Measurements from ENCODE around the gene BACH2.

GRCh38 chr6:89924231-89924630 is 372.4 kb downstream of the BACH2 start:
- TF ChIP-seq RAD21 (IDR thresholded peaks at IDR 0.05; ENCODE audit: low read depth) (no peak), SIN3A (IDR thresholded peaks at IDR 0.05; ENCODE audit: low read depth) (no peak), YY1 (IDR thresholded peaks at IDR 0.05; ENCODE audit: extremely low read depth, insufficient replicate concordance, low read depth, low read length) (no peak), TCF7L2 (IDR thresholded peaks at IDR 0.05; ENCODE audit: borderline replicate concordance, extremely low read depth, insufficient read depth, insufficient read length) (no peak), POLR2A (IDR thresholded peaks at IDR 0.05; ENCODE audit: borderline replicate concordance, extremely low read depth, insufficient read depth, insufficient read length) (no peak), POLR2AphosphoS5 (IDR thresholded peaks at IDR 0.05; ENCODE audit: low read depth, low read length) (no peak), ZFX (IDR thresholded peaks at IDR 0.05) (no peak), CEBPB (IDR thresholded peaks at IDR 0.05; ENCODE audit: low read depth) (no peak), CBX3 (IDR thresholded peaks at IDR 0.05; ENCODE audit: low read depth) (no peak)
- TF ChIP-seq, protein P1, sequence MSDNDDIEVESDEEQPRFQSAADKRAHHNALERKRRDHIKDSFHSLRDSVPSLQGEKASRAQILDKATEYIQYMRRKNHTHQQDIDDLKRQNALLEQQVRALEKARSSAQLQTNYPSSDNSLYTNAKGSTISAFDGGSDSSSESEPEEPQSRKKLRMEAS (IDR thresholded peaks at IDR 0.05): no peak
- TF ChIP-seq, protein P2, sequence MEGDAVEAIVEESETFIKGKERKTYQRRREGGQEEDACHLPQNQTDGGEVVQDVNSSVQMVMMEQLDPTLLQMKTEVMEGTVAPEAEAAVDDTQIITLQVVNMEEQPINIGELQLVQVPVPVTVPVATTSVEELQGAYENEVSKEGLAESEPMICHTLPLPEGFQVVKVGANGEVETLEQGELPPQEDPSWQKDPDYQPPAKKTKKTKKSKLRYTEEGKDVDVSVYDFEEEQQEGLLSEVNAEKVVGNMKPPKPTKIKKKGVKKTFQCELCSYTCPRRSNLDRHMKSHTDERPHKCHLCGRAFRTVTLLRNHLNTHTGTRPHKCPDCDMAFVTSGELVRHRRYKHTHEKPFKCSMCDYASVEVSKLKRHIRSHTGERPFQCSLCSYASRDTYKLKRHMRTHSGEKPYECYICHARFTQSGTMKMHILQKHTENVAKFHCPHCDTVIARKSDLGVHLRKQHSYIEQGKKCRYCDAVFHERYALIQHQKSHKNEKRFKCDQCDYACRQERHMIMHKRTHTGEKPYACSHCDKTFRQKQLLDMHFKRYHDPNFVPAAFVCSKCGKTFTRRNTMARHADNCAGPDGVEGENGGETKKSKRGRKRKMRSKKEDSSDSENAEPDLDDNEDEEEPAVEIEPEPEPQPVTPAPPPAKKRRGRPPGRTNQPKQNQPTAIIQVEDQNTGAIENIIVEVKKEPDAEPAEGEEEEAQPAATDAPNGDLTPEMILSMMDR (IDR thresholded peaks at IDR 0.05 in 2 of 3, conservative IDR thresholded peaks at IDR 0.05 in 1 of 3; ENCODE audit: borderline replicate concordance in 1 of 3, insufficient read depth in 1 of 3, low read depth in 2 of 3, low read length in 2 of 3): no peak
- TF ChIP-seq, protein P3, sequence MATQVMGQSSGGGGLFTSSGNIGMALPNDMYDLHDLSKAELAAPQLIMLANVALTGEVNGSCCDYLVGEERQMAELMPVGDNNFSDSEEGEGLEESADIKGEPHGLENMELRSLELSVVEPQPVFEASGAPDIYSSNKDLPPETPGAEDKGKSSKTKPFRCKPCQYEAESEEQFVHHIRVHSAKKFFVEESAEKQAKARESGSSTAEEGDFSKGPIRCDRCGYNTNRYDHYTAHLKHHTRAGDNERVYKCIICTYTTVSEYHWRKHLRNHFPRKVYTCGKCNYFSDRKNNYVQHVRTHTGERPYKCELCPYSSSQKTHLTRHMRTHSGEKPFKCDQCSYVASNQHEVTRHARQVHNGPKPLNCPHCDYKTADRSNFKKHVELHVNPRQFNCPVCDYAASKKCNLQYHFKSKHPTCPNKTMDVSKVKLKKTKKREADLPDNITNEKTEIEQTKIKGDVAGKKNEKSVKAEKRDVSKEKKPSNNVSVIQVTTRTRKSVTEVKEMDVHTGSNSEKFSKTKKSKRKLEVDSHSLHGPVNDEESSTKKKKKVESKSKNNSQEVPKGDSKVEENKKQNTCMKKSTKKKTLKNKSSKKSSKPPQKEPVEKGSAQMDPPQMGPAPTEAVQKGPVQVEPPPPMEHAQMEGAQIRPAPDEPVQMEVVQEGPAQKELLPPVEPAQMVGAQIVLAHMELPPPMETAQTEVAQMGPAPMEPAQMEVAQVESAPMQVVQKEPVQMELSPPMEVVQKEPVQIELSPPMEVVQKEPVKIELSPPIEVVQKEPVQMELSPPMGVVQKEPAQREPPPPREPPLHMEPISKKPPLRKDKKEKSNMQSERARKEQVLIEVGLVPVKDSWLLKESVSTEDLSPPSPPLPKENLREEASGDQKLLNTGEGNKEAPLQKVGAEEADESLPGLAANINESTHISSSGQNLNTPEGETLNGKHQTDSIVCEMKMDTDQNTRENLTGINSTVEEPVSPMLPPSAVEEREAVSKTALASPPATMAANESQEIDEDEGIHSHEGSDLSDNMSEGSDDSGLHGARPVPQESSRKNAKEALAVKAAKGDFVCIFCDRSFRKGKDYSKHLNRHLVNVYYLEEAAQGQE (IDR thresholded peaks at IDR 0.05; ENCODE audit: low read depth): no peak

All from HCT116 (cell line).